Measurements from ENCODE around the gene DOK7. TPM values are rescaled to one million over a fixed set of nuclear protein-coding genes. Genes with fewer than 3 reads are reported as not detected.

DOK7 gene
- total RNA-seq, 2 donors from 2014 or later: 6.3 to 7.0 TPM

DNA sequence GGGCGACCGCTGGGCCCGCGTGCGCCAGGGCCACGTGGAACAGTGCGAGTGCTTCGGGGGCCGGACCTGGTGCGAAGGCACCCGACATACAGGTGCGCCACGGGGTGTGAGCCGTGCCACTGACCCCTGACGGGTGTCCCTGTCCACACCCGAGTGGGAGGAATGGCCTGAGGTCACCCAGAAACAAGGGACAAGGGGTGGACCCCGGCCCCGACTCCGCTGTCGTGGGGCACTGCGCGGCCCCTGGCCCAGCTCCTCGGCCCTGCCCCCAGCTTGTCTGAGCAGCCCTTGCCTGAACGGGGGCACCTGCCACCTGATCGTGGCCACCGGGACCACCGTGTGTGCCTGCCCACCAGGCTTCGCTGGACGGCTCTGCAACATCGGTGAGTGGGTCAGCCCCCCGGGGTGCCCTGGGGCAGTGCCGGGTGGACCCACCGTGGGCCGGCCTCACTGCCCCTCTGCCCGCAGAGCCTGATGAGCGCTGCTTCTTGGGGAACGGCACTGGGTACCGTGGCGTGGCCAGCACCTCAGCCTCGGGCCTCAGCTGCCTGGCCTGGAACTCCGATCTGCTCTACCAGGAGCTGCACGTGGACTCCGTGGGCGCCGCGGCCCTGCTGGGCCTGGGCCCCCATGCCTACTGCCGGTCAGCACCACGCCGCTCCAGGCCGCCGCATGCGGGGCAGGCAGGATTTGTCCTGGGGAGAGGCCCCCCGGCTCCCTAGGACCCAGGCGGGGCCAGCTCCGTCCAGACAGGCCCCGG is 18.6 kb upstream of the DOK7 start:
- Histone ChIP-seq H3K4me1 (peaks cover 6% of the 10 kb centered on the region), H3K27me3 (no peaks in the 10 kb centered on the region), H3K4me3 (no peak overlapping the region), H3K36me3 (replicated peaks in 1 of 2; ENCODE audit: insufficient read depth in 1 of 2, low read depth in 2 of 2) (no peaks in the 10 kb centered on the region), H3K27ac (no peak overlapping the region), H3K9me3 (no peaks in the 10 kb centered on the region)
- TF ChIP-seq POLR2A (IDR thresholded peaks at IDR 0.05): no peak
- TF ChIP-seq, protein P1, sequence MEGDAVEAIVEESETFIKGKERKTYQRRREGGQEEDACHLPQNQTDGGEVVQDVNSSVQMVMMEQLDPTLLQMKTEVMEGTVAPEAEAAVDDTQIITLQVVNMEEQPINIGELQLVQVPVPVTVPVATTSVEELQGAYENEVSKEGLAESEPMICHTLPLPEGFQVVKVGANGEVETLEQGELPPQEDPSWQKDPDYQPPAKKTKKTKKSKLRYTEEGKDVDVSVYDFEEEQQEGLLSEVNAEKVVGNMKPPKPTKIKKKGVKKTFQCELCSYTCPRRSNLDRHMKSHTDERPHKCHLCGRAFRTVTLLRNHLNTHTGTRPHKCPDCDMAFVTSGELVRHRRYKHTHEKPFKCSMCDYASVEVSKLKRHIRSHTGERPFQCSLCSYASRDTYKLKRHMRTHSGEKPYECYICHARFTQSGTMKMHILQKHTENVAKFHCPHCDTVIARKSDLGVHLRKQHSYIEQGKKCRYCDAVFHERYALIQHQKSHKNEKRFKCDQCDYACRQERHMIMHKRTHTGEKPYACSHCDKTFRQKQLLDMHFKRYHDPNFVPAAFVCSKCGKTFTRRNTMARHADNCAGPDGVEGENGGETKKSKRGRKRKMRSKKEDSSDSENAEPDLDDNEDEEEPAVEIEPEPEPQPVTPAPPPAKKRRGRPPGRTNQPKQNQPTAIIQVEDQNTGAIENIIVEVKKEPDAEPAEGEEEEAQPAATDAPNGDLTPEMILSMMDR (IDR thresholded peaks at IDR 0.05): no peak
- intact Hi-C loops (cut with DNase I): no loop called here
- DNase-seq: no peak
- no peak for ATAC-seq
- 87 to 100% methylated on average over 2 to 50 of the region's 56 CpGs for WGBS, 2 donors

GRCh38 chr4:3445111-3445820 is 17.8 kb upstream of the DOK7 start:
- Histone ChIP-seq H3K4me1 (peaks cover 6% of the 10 kb centered on the region), H3K36me3 (replicated peaks in 1 of 2; ENCODE audit: insufficient read depth in 1 of 2, low read depth in 2 of 2) (no peaks in the 10 kb centered on the region), H3K9me3 (no peaks in the 10 kb centered on the region), H3K27ac (no peak overlapping the region), H3K27me3 (no peaks in the 10 kb centered on the region), H3K4me3 (no peak overlapping the region)
- TF ChIP-seq, protein P1 (IDR thresholded peaks at IDR 0.05): no peak
- no peak for TF ChIP-seq POLR2A (IDR thresholded peaks at IDR 0.05)
- ATAC-seq (no peak), DNase-seq (no peak)
- 83 to 93% methylated on average over 19 to 29 of the region's 34 CpGs for WGBS, 2 donors
- intact Hi-C loops (cut with DNase I): no loop called here

DNA sequence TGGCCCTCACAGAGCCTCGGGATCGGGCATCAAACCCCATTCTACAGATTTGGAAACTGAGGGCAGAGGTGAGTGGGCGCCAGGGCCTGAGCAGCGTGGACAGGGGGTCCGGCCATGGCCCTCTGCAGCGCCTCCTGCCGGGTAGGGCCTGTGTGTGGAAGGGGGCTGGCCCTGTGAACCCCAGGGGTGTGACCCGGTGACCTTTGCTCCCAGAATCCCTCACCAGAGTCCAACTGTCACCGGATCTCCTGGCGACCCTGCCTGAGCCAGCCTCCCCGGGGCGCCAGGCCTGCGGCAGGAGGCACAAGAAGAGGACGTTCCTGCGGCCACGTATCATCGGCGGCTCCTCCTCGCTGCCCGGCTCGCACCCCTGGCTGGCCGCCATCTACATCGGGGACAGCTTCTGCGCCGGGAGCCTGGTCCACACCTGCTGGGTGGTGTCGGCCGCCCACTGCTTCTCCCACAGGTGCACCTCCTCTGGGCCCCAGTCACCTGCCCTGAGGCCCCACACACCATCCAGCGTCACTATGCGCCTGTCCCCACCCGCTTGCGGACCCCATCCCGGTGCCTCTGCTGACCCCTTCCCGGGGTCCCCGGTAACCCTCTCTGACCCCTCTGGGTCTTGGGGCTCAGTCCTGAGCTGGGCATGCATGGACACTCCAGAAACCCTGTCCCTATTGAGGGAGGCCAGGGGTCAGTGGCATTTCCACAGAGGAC is 17.1 kb upstream of the DOK7 start:
- intact Hi-C loops (cut with DNase I): no loop called here
- Histone ChIP-seq H3K4me1 (peaks cover 6% of the 10 kb centered on the region), H3K9me3 (no peaks in the 10 kb centered on the region), H3K4me3 (no peak overlapping the region), H3K27ac (no peak overlapping the region), H3K36me3 (replicated peaks in 1 of 2; ENCODE audit: insufficient read depth in 1 of 2, low read depth in 2 of 2) (no peaks in the 10 kb centered on the region), H3K27me3 (no peaks in the 10 kb centered on the region)
- ATAC-seq: no peak
- no peak for TF ChIP-seq POLR2A (IDR thresholded peaks at IDR 0.05)
- TF ChIP-seq, protein P1 (IDR thresholded peaks at IDR 0.05): no peak
- 89 to 94% methylated on average over 13 to 34 of the region's 34 CpGs for WGBS, 2 donors
- DNase-seq: no peak

- ATAC-seq (no peak), DNase-seq (no peak)
- peaks cover 12% of the 10 kb centered on the region for H3K4me1 ChIP-seq
- H3K27ac ChIP-seq: no peak overlapping the region
- H3K36me3 ChIP-seq (replicated peaks in 1 of 2; ENCODE audit: insufficient read depth in 1 of 2, low read depth in 2 of 2): no peaks in the 10 kb centered on the region
- H3K27me3 ChIP-seq: no peaks in the 10 kb centered on the region
- intact Hi-C loops (cut with DNase I): no loop called here
- 89 to 100% methylated on average over 2 to 17 of the region's 22 CpGs for WGBS, 2 donors
- no peaks in the 10 kb centered on the region for H3K9me3 ChIP-seq
- H3K4me3 ChIP-seq: no peak overlapping the region
- TF ChIP-seq, protein P1 (IDR thresholded peaks at IDR 0.05): no peak
- TF ChIP-seq POLR2A (IDR thresholded peaks at IDR 0.05): no peak
Observed at GRCh38 chr4:3446631-3447320, 16.3 kb upstream of the DOK7 start.

All from body of pancreas (tissue), 4 donors.